Measurements from ENCODE around the gene ZFYVE26.
"Not testable (repeated sequence)": the region's sequence is repeated elsewhere in the genome, so short reads cannot be mapped to it uniquely, and the experiment has no call there.

Gene ZFYVE26

GRCh38 chr14:67816326-67817002 is at the start of gene ZFYVE26:
Gene ZFYVE26 (minus strand): TSS chr14:67816590. CDS start chr14:67815963, 627 bp downstream.
- peak; percentile 82 for DNase-seq

GRCh38 chr14:67863223-67863622 is 46.8 kb upstream of the ZFYVE26 start:
- DNase-seq: no peak

- no peak for DNase-seq
Measured at GRCh38 chr14:67859169-67859749, 42.9 kb upstream of the ZFYVE26 start.

GRCh38 chr14:67857778-67858350 is 41.5 kb upstream of the ZFYVE26 start:
- no peak for DNase-seq

- DNase-seq: no peak
Measured at GRCh38 chr14:67856827-67857226, 40.4 kb upstream of the ZFYVE26 start.

- DNase-seq: no peak
Measured at GRCh38 chr14:67853715-67854114, 37.3 kb upstream of the ZFYVE26 start.

GRCh38 chr14:67852926-67853604 is 36.7 kb upstream of the ZFYVE26 start:
- DNase-seq: no peak

GRCh38 chr14:67851785-67852410 is 35.5 kb upstream of the ZFYVE26 start:
- DNase-seq: no peak

- no peak for DNase-seq
Measured at GRCh38 chr14:67850066-67850830, 33.9 kb upstream of the ZFYVE26 start.

GRCh38 chr14:67846029-67846610 is 29.7 kb upstream of the ZFYVE26 start:
- DNase-seq: no peak

- DNase-seq: no peak
Measured at GRCh38 chr14:67837011-67837624, 20.7 kb upstream of the ZFYVE26 start.

GRCh38 chr14:67835596-67835995 is 19.2 kb upstream of the ZFYVE26 start:
- DNase-seq: no peak

GRCh38 chr14:67833403-67833802 is 17.0 kb upstream of the ZFYVE26 start:
- no peak for DNase-seq

- no peak for DNase-seq
Measured at GRCh38 chr14:67831113-67831512, 14.7 kb upstream of the ZFYVE26 start.

GRCh38 chr14:67821121-67821520 is 4.7 kb upstream of the ZFYVE26 start:
- no peak for DNase-seq

- DNase-seq: no peak
Measured at GRCh38 chr14:67820428-67820971, 4.1 kb upstream of the ZFYVE26 start.

- peak; percentile 78 for DNase-seq
Measured at GRCh38 chr14:67819563-67820421, 3.4 kb upstream of the ZFYVE26 start, which contains the start of gene RAD51B. Gene RAD51B (plus strand): TSS chr14:67819779.

- DNase-seq: not testable (repeated sequence)
Measured at GRCh38 chr14:67818476-67818875, 2.1 kb upstream of the ZFYVE26 start.

- no peak for DNase-seq
Measured at GRCh38 chr14:67817750-67818438, 1.5 kb upstream of the ZFYVE26 start.
